ENCODE data around the gene YAE1. TPM values are rescaled to one million over a fixed set of nuclear protein-coding genes. Genes with fewer than 3 reads are reported as not detected.
"Not testable (repeated sequence)": the region's sequence is repeated elsewhere in the genome, so short reads cannot be mapped to it uniquely, and the experiment has no call there.

YAE1 gene
- total RNA-seq, 1 experiment from 2014 or later, result 16.1 TPM

- H3K4me3 ChIP-seq (ENCODE audit: insufficient read depth, low read depth, low read length), result no peak overlapping the region
- DNase-seq, result no peak
- H3K36me3 ChIP-seq (replicated peaks; ENCODE audit: control insufficient read depth, insufficient read depth, low read length), result no peaks in the 10 kb centered on the region
- H3K27me3 ChIP-seq (ENCODE audit: control insufficient read depth, insufficient read depth, low read length), result no peaks in the 10 kb centered on the region
Measured at GRCh38 chr7:39536951-39537350, 29.3 kb upstream of the YAE1 start.

GRCh38 chr7:39539816-39540215 is 26.4 kb upstream of the YAE1 start:
- no peak overlapping the region for H3K4me3 ChIP-seq (ENCODE audit: insufficient read depth, low read depth, low read length)
- peak; percentile 30 for DNase-seq
- no peaks in the 10 kb centered on the region for H3K36me3 ChIP-seq (replicated peaks; ENCODE audit: control insufficient read depth, insufficient read depth, low read length)
- H3K27me3 ChIP-seq (ENCODE audit: control insufficient read depth, insufficient read depth, low read length), result no peaks in the 10 kb centered on the region

- H3K4me3 ChIP-seq (ENCODE audit: insufficient read depth, low read depth, low read length), result no peak overlapping the region
- DNase-seq, result no peak
- no peaks in the 10 kb centered on the region for H3K36me3 ChIP-seq (replicated peaks; ENCODE audit: control insufficient read depth, insufficient read depth, low read length)
- no peaks in the 10 kb centered on the region for H3K27me3 ChIP-seq (ENCODE audit: control insufficient read depth, insufficient read depth, low read length)
Measured at GRCh38 chr7:39540320-39540719, 25.9 kb upstream of the YAE1 start.

GRCh38 chr7:39541511-39541910 is 24.7 kb upstream of the YAE1 start:
- Histone ChIP-seq H3K36me3 (replicated peaks; ENCODE audit: control insufficient read depth, insufficient read depth, low read length) (no peaks in the 10 kb centered on the region), H3K27me3 (ENCODE audit: control insufficient read depth, insufficient read depth, low read length) (no peaks in the 10 kb centered on the region), H3K4me3 (ENCODE audit: insufficient read depth, low read depth, low read length) (no peak overlapping the region)
- no peak for DNase-seq

- H3K27me3 ChIP-seq (ENCODE audit: control insufficient read depth, insufficient read depth, low read length); DNase-seq; H3K4me3 ChIP-seq (ENCODE audit: insufficient read depth, low read depth, low read length); H3K36me3 ChIP-seq (replicated peaks; ENCODE audit: control insufficient read depth, insufficient read depth, low read length): not testable (repeated sequence)
Measured at GRCh38 chr7:39544774-39545173, 21.4 kb upstream of the YAE1 start.

- Histone ChIP-seq H3K27me3 (ENCODE audit: control insufficient read depth, insufficient read depth, low read length) (no peaks in the 10 kb centered on the region), H3K36me3 (replicated peaks; ENCODE audit: control insufficient read depth, insufficient read depth, low read length) (no peaks in the 10 kb centered on the region), H3K4me3 (ENCODE audit: insufficient read depth, low read depth, low read length) (no peak overlapping the region)
- no peak for DNase-seq
Measured at GRCh38 chr7:39547336-39547735, 18.9 kb upstream of the YAE1 start.

GRCh38 chr7:39550411-39550810 is 15.8 kb upstream of the YAE1 start:
- no peaks in the 10 kb centered on the region for H3K36me3 ChIP-seq (replicated peaks; ENCODE audit: control insufficient read depth, insufficient read depth, low read length)
- no peak overlapping the region for H3K4me3 ChIP-seq (ENCODE audit: insufficient read depth, low read depth, low read length)
- H3K27me3 ChIP-seq (ENCODE audit: control insufficient read depth, insufficient read depth, low read length), result no peaks in the 10 kb centered on the region
- no peak for DNase-seq

- Histone ChIP-seq H3K4me3 (ENCODE audit: insufficient read depth, low read depth, low read length) (no peak overlapping the region), H3K36me3 (replicated peaks; ENCODE audit: control insufficient read depth, insufficient read depth, low read length) (no peaks in the 10 kb centered on the region), H3K27me3 (ENCODE audit: control insufficient read depth, insufficient read depth, low read length) (no peaks in the 10 kb centered on the region)
- no peak for DNase-seq
Measured at GRCh38 chr7:39553436-39553835, 12.8 kb upstream of the YAE1 start.

GRCh38 chr7:39554583-39555165 is 11.5 kb upstream of the YAE1 start:
- H3K27me3 ChIP-seq (ENCODE audit: control insufficient read depth, insufficient read depth, low read length), result no peaks in the 10 kb centered on the region
- H3K4me3 ChIP-seq (ENCODE audit: insufficient read depth, low read depth, low read length), result no peak overlapping the region
- H3K36me3 ChIP-seq (replicated peaks; ENCODE audit: control insufficient read depth, insufficient read depth, low read length), result no peaks in the 10 kb centered on the region
- no peak for DNase-seq

- DNase-seq, result no peak
- H3K4me3 ChIP-seq (ENCODE audit: insufficient read depth, low read depth, low read length), result no peak overlapping the region
- H3K27me3 ChIP-seq (ENCODE audit: control insufficient read depth, insufficient read depth, low read length), result no peaks in the 10 kb centered on the region
- no peaks in the 10 kb centered on the region for H3K36me3 ChIP-seq (replicated peaks; ENCODE audit: control insufficient read depth, insufficient read depth, low read length)
Measured at GRCh38 chr7:39557222-39557621, 9.0 kb upstream of the YAE1 start.

- DNase-seq, result no peak
- no peak overlapping the region for H3K4me3 ChIP-seq (ENCODE audit: insufficient read depth, low read depth, low read length)
- no peaks in the 10 kb centered on the region for H3K27me3 ChIP-seq (ENCODE audit: control insufficient read depth, insufficient read depth, low read length)
- H3K36me3 ChIP-seq (replicated peaks; ENCODE audit: control insufficient read depth, insufficient read depth, low read length), result no peaks in the 10 kb centered on the region
Measured at GRCh38 chr7:39557911-39558310, 8.3 kb upstream of the YAE1 start.

GRCh38 chr7:39560408-39560807 is 5.8 kb upstream of the YAE1 start:
- H3K27me3 ChIP-seq (ENCODE audit: control insufficient read depth, insufficient read depth, low read length), result no peaks in the 10 kb centered on the region
- no peak for DNase-seq
- H3K36me3 ChIP-seq (replicated peaks; ENCODE audit: control insufficient read depth, insufficient read depth, low read length), result no peaks in the 10 kb centered on the region
- H3K4me3 ChIP-seq (ENCODE audit: insufficient read depth, low read depth, low read length), result no peak overlapping the region

- no peak overlapping the region for H3K4me3 ChIP-seq (ENCODE audit: insufficient read depth, low read depth, low read length)
Measured at GRCh38 chr7:39560997-39561396, 5.2 kb upstream of the YAE1 start.

GRCh38 chr7:39565538-39565937 is 666 bp upstream of the YAE1 start:
- peak overlapping the region; percentile 85 for H3K4me3 ChIP-seq (ENCODE audit: insufficient read depth, low read depth, low read length)
- no peak for DNase-seq
- no peaks in the 10 kb centered on the region; the same call in 1 of the 2 replicates for H3K36me3 ChIP-seq (replicated peaks; ENCODE audit: control insufficient read depth, insufficient read depth, low read length)
- no peaks in the 10 kb centered on the region for H3K27me3 ChIP-seq (ENCODE audit: control insufficient read depth, insufficient read depth, low read length)

More at GRCh38 chr7:39560997-39561396, 5.2 kb upstream of the YAE1 start:
- H3K27me3 ChIP-seq (ENCODE audit: control insufficient read depth, insufficient read depth, low read length), result no peaks in the 10 kb centered on the region
- H3K36me3 ChIP-seq (replicated peaks; ENCODE audit: control insufficient read depth, insufficient read depth, low read length), result no peaks in the 10 kb centered on the region
- no peak for DNase-seq

- Histone ChIP-seq H3K27me3 (ENCODE audit: control insufficient read depth, insufficient read depth, low read length) (no peaks in the 10 kb centered on the region), H3K4me3 (ENCODE audit: insufficient read depth, low read depth, low read length) (peak overlapping the region; percentile 85; the same call in 1 of the 2 replicates), H3K36me3 (replicated peaks; ENCODE audit: control insufficient read depth, insufficient read depth, low read length) (no peaks in the 10 kb centered on the region; the same call in none of the 2 replicates)
- DNase-seq, result no peak
Measured at GRCh38 chr7:39567294-39567693, 1.1 kb downstream of the YAE1 start.
